ENCODE measurements around the gene STRA6.

Gene STRA6

DNA sequence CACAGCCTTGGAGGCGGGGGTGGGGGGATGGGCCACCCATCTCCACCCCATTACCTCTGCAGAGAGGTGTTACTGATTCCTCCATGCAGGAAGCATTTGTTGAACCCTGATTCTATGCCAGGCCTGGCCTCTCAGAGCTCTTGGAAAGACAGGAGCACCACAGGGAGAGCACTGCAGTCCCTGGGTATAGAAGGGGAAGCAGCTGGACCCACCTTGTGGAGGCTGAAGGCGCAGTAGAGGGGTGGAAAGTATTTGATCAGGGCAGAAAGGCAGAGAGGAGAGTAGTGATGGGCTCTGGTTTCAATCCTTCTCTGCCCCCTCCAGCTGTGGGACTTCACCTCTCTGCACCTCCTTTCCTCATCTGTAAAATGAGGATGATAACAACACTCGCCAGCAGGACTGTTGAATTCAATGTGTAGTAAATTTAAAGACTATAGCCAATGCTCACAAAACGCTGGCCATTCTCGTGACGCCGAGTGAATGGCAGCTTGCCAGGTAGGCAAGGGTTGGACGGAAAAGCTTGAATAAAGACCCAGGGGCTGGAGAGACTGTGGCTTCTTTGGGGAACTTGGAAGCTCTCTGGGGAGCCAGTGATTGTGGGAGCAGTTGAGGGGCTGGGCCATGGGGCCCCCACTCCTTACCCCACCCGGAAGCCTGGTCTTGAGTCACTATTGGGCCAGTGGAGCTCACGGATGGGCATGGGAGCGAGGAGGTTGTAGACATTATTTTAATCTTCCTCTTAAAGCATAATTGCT lies 25.6 kb upstream of the STRA6 start:
- no peak for DNase-seq

DNA sequence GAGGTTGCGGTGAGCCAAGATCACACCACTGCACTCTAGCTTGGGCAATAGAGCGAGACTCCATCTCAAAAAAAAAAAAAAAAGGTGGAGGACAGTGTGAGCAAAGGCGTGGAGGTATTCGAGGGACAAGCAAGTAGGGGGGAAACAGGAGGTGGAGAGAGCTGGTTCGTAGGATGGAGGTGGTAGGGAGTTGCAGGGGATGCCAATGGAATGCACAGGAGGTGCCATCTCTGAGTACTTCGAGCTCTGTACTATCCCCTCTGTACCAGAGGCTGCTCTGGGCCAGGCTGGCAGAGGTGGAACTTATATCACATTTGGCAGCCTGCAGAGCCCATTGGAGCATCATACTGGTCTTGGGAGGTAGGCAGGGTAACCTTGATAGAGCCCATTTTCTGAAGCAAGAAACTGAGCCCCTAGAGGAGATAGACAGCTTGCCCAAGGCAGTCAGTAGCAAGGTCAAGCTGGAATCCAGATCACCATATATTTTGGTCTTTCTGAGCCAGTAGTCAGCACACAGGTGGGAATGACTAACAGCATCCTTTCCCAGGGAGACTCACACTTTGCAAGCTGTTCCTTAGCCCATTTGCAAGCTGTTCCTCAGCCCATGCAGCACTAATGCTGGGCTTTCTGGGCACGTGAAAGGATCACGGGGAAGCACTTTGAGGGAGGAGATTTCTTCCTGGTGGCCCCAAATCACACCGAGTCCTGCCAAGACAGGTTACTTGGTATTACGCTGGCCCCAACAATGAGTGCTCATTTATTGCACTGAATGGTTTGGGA lies 24.4 kb upstream of the STRA6 start:
- DNase-seq = no peak

DNA sequence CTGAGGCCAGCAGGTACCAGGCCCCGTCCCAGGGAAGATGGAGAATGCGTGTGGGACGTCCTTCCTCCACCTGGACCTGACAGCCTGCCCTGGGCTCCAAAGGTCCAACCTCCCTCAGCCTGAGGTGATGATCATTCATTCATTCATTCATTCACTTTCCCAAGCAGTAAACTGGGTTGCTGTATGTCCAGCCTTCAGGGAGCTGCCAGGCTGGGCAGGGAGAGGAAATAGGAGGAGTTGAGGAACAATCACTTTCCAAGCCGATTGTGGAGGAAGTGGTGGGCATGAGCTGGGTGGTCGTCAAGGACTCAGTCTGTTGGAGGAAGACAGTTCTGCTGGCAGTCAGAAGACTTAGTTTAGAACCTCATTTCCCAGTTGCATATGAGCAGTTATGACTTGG lies 23.3 kb upstream of the STRA6 start:
- DNase-seq = no peak

DNA sequence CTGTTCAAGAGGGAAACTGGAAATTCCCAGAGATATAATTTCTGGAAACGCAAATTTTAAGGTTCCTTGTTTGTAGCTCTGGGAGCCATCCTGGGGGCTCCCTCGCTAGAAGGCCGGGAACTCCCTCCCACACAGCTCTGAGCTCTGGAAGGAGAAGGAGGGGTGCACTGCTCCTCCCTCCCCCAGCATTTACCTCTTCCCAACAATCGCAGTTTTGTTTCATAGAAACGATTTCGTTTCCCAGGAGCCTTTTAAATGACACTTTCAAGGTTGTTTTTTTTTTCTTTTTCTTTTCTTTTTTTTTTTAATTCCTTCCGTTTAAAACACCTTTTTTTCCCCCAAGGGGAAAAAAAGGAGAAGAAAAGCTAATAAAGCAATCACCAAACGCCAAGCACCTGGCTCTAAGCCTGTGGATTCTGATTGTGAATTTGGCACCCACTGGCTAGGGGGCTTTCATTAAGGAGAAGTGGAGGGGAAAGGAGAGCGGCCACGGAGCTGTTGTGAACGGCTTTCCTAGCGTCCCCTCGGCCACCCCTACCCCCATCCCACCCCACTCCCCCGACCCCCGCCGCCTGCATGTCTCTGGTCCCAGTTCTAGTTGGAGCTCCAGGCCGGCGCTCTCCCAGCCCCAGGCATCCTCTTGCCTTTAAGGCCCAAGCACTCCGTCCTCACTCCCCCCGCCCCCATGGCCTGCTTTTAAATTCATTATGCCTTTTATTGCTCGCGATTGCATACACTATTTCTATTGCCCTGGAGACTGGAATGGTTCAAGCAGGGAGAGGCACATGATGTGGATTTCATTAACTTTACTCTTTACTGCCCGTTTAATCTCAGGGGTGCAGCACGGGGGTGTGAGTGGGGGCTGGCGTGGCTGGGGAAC lies 19.9 kb upstream of the STRA6 start:
- no peak for DNase-seq

DNA sequence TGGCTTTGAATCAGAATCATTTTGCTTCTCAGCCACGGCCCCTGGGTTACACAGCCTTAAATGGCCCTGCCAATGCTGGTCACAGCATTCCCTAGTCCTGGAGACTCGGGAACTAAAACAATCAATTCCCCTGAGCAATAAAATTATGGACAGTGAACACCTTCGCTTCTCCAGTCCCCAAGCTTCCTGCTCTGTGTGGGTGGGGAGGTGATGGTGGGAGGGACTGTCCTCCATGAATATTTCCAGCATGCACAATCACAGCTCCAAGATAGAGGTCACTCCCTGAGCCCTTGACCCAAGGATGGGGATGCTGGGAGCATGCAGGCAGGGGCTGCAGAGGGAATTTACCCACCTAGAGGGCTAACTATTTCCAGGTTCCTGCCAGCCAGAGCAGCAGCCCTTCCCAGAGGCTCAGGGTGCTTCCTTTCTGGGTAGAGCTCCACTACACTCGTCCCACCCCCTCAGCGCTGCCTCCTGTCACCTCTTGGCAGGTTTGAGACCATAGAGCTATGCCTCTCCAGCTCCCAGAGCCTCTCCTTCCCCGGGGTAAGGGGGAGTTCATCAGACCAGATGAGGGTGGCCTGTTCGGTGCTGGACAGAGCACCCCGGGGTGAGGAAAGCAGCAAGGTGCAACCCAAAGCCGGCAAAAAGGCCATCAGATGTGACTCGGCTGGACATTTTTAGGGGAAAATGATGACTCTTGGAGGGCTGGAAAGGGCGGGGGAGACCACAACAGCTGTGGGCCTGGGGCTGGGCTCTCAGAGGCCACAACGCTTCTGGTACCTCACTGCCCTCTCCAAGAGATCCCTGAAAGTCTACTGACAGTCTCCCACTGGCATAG lies 19.0 kb upstream of the STRA6 start:
- DNase-seq = no peak

DNA sequence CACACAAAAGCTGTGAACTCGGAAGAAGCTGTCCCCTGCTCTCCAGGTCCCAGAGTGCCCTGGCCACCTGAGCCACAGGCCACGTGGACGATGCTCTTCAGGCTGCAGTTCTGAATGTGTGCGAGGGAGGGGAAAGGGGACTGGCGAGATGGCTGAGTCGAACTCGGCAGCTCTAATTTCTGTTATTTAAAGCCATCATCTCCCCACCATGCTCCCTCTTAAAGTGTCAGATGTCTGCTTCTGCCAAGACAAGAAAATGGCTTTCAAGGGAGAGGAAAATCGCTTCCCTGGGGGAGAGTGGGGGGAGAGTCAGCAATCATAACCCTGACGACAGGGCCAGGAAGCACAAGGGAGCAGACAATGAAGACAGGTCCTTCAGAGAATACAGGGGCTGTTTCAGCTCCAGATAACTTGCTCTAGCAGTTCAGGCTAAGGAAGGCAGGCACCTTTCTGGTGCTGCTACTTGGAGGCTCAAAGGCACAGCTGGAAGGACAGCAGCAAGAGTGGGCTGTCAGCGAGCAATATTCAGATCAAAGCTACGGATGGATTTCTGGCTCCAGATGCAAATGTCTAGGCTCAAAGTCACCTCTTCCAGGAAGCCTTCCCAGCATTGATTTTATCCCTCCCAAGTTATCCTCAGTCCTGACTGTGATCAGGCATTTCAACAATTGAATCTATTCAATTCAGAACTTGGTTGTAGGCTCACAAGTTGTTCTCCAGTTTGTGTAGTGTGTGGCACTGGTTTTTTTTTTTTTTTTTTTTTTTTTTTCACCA lies 18.1 kb upstream of the STRA6 start:
- no peak for DNase-seq

DNA sequence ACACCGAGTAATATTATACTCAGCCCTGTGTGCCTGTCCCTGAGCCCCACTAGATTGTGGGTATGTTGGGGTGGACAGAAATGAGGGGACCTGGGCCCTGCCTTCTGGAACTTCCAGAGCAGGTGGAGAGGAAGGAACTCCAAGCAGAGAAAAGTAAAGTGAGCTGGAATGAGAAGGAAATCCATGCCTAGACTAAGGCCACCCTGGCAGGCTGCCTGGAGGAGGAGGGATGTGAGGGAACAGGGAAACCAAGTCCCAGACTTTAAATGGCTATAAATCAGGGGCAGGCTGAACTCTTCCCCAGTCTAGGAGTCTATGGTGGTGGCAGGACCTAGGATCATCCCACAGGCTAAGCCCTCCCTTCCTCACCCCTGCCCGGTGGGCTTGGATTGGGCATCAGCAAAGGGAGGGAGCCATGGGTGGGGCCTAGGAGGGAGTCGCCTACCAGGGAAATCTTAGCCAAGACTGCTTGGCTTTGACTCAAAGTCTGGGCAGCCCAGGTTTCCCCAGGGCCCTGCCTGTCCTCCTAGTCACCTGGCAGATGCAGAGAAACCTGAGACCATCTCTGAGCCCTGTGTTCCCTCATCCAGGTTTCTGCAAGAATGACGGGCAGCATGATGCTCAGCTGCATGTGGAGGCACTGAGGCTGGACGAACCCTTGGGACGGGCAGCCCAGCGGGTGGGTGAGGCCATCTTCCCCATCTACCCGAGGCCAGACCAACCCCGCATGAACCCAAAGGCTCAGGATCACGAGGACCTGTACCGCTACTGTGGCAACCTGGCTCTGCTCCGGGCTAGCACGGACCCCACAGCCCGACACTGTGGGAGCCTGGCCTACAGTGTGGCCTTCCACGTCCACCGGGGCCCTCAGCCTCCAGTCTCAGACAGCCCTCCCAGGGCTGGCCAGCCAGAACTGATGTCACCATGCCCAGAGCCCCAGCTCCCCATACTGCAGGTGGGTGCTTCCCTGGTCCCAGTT lies 15.6 kb upstream of the STRA6 start:
- no peak for DNase-seq

DNA sequence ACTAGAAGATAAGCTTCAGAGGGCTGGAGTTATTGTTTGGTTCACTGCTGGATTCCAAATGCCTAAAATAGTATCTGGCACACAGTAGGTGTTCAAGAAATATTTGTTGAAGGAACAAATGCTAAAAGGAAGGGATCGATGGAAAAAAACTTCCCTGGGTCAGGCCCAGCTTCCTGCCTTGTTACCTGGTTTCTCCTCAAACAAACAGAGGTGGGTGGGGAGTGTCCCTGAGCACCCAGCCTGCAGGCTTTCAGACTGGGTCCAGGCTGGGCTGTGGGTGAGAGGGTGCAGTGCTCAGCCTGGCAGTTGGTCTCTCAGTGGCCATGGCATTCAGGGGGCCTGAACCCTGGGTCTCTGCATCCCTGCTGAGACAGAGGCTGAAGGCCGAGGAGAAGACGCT lies 14.4 kb upstream of the STRA6 start:
- DNase-seq = no peak

DNA sequence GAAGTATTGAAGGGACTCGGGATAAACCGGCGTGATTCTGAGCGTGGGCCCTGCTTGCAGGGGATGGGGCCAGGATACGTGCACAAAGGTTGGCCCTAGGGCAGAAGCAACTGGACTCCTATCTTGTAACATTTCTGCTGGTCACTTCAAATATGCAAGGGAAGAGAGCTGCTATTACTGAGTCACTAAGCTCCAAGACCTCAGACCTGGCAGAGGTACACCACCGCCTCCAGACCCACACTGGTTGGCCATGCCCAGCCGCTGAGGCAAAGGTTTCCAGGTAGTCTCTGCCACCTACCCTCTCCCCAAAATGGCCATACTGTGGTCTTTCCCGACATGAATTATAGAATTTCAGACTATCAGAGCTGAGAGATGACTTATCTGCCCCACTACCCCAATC lies 13.4 kb upstream of the STRA6 start:
- DNase-seq = no peak

DNA sequence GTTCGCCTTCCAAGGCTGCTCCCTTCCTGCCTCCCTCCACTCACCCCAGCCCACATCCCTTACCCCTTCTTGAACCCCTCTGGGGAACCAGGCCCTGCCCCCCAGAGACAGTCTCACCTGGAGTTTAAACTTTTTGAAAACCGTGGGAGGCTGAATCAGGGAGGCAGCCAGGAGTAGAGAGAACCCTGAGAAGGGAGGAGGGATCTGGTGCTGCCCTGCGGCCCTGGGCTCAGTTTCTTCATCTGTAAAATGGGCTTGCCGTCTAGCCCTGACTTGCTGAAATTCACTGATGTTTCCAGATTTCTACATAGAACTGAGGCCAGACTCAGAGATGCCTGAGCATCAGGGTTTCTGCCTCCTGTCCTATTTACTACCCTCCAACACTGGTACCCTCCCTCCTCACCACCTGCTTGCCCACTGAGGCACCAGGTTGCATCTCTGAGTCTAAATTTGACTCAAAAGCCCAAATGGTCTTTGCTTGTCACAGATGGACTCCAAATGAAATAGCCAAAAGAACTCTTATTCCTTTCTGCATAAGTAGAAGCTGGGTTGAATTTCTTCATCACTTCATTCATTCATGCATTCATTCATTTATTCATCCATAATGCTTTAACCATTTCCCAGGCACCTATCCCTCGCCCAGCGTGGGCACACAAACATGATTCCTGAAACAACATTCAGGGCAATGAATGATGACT lies 11.9 kb upstream of the STRA6 start:
- no peak for DNase-seq

DNA sequence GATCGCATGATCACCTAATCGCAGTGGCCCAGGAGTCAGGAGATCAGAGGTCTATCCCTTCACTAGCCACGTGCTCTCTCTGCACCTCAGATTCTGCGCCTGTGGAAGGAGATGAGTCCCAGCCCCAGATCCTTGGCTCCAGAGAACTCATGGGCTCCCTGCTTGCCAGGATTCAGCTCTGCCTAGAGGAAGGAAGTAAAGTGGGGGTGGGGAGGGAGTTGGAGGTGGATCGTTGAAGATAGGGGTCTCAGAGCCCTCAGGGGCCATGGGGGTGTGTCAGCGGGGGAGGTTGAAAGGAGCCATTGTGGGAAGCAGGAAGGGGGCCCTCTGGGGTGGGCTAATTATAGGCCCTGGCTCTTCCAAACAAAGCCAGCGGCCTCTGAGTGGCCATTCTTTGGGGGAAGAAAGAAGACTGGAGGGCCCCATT lies 11.3 kb upstream of the STRA6 start:
- no peak for DNase-seq

DNA sequence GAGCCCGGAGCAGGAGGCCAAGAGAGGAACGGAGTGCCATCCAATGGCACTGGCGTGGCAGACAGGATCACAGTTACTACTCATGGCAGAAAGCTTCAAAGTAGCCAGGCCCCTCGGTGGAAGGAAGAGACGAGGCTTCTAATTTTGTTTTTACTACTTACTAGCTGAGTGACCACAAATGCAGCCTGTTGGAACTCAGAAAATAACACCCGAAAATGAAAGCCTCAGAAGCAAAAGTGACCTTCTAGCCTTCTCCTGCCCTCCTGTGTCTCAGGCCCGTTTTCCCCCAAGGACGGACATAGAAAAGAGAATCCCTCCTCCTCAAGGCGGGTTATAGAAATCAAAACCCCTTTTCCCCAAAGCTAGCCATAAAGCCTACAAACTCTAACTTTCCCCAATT lies 9.9 kb upstream of the STRA6 start:
- no peak for DNase-seq

DNA sequence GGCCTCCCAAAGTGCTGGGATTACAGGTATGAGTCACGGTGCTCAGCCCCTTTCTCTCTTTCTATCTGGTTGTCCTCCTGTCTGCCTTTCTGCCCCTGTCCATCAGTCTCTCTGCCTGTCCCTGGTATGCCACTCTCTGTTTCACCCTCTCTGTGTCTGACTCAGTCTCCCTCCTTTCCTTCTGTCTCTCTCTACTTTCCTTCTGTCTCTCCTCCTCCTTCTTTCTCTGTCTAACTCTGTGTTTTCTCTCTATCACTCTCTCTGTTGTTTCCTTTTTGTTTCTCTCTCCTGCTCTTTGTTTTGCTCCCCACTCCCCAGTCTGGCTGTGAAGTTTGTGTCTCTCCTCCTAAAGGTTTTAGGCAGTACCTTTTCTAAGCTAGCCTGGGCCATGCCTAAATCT lies 9.1 kb upstream of the STRA6 start:
- no peak for DNase-seq

DNA sequence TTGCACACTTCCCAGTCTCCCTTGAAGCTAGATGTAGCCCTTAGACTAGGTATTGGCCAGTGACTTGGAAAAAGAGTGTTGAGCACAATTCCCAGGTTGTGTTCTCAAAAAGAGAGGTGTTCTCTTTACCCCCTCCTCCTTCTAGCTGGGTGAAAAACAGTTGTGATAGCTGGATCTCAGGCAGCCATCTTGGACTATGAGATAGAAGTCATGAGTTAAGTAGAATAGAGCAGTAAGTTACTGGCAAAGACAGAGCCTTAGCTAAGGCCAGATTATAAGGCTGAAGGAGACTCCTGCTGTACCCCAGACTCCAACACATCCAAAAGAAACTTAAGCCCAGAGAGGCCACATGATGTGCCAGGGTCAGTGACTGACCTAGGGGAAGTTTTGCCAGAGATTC lies 8.1 kb upstream of the STRA6 start:
- DNase-seq = no peak

DNA sequence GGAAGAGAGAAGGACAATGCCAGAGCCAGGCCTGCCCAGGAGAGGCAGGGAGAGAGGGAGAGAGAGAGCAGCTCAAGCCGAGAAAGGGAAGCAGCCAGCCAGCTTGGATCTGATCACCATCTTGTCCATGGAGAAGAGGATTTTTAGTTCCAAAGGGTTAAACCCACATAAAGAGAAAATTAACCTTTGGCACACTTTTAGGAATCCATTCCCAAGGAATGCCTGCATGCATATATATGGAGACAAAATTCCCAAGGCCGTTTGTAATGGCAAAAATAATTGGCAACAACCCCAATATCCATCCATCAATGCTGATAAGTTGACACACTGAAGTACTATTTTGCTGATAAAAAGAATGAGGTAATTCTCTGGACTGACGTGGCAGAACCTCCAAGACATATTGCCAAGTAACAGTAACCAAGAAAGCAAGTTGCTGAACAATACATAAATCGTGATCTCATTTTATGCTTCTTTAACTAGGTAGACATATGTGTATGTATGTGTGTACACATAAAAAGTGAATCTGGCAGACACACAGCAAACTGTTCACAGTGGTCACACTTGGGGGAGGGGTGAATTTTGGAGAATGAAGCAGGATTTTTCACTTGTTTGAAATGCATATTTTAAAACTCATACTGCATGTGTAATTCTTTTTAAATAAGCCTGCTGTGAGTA lies 7.5 kb upstream of the STRA6 start:
- DNase-seq = no peak

DNA sequence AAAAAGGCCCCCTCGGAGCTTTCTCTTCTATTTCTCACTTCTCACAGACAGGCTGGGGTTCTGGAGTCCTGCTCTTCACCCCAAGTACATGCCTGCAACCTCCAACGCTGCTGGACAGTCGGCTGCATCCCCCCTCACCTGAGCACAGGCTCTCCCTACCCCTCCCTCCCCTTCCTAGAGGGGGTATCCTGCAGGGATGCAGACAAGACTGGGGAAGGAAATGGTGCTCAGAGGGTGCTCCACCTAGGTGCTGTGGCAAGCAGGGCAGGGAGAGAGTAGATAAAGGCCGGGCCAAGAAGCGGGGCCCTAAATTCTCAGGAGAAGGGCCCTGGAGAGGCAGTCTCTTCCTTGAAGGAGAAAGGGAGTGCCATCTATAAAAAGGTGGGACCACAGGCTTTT lies 7.0 kb upstream of the STRA6 start:
- no peak for DNase-seq

DNA sequence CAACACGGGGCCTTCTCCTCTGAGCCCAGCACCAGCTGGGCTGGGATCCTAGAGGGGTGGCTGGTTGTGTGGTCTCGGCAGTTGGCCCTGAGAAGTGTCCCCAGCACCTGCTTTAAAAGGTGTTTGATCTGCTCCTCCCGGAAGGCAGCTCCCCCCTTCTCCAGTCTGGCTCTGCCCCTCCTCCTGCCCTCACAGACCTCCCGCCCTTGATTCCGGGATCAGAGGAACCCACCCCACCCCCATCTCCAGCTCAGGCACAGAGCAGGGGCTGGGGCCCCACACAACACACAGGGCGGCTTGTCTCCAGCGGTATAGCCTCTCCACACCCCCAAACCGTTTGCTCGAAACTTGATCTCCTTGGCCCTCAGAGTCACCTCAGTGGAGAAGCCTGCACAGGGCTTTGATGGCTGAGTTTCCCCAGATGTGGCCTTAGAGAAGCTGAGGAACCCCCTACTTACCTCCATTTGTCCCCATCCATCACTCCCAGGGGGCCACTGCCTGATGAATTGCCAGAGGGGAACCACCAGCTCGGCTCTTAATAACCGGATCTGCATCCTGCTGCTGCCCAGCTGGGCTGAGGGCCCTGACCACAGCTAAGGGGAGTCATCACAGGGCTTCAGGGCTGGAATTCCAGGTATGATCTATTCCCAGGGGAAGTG lies 6.4 kb upstream of the STRA6 start:
- no peak for DNase-seq

DNA sequence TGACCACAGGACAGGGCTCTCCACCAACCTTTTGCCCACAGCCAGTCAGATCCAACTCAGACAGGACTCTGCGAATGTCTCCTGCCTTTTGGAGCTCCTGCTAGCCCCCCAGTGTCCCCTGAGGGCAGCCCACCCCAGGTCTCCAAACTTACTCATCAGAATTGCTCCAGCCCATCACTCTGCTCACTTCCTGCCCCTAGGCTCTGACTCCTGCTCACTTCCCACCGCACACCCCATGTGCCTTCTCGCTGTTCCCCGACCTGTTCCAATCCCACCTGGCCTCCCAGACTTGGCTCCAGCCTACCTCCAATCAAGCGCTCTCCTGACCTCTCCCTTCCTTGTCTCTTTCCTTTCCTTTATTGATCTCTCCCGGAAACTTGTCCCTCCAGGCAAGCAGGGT lies 5.9 kb upstream of the STRA6 start:
- no peak for DNase-seq

Measured in CD4-positive, alpha-beta T cell treated with Interleukin-4 for 4 hours (primary cell).